Esophagus squamous epithelium (tissue), 5 donors: ENCODE measurements around the gene PDZRN3. TPM values are rescaled to one million over a fixed set of nuclear protein-coding genes. Genes with fewer than 3 reads are reported as not detected.

Experiments
- DNase-seq: peaks from one replicate; lab custom pipeline; 2025; lab: John Stamatoyannopoulos, UW
- H3K27ac ChIP-seq, 4 donors: fragments of 200-600 bp; sonication (generic); one replicate each; pipeline ENCODE4 v1.5.1; 2016 to 2019; ENCODE audit warnings: mild to moderate bottlenecking in 1 of 4
- H3K27me3 ChIP-seq, 4 donors: fragments of 200-600 bp; sonication (generic); 1 replicate in 3 of 4; 2 replicates in 1 of 4; pipeline versions ENCODE4 v1.5.1 to v1.6.0; 2017 to 2021; ENCODE audit warnings: antibody characterized with exemption in 1 of 4
- H3K36me3 ChIP-seq, 3 donors: fragments of 200-600 bp; sonication (generic); one replicate each; pipeline ENCODE4 v1.5.1; 2016 to 2019
- H3K4me1 ChIP-seq, 3 donors: fragments of 200-600 bp; sonication (generic); one replicate each; pipeline ENCODE4 v1.5.1; 2017 to 2019
- H3K4me3 ChIP-seq, 4 donors: fragments of 200-600 bp; sonication (generic); 1 replicate in 3 of 4; 2 replicates in 1 of 4; pipeline ENCODE4 v1.5.1; 2016 to 2019; ENCODE audit warnings: mild to moderate bottlenecking in 2 of 4, moderate library complexity in 1 of 4
- H3K9me3 ChIP-seq, 3 donors: fragments of 200-600 bp; sonication (generic); one replicate each; pipeline ENCODE4 v1.5.1; 2016 to 2019
- CTCF ChIP-seq, 6 experiments: fragments of 450-650 bp in 4 of 6; fragments of 200-600 bp in 2 of 6; sonication (generic) in 2 of 6; IDR thresholded peaks; one replicate each; pipeline ENCODE4 v1.5.1; 2016 to 2019; ENCODE audit warnings: antibody characterized with exemption in 6 of 6, mild to moderate bottlenecking in 4 of 6, moderate library complexity in 4 of 6
- POLR2A ChIP-seq, 4 donors: fragments of 450-650 bp; IDR thresholded peaks; one replicate each; pipeline ENCODE4 v1.6.1; 2017; ENCODE audit warnings: antibody characterized with exemption in 4 of 4, mild to moderate bottlenecking in 4 of 4, moderate library complexity in 3 of 4
- WGBS, 2 donors: methylation state at CpG; one replicate each; pipeline ENCODE4 v1.1.5; 2018; 5-methylcytosine and 5-hydroxymethylcytosine counted together
- intact Hi-C: fragments of 100-400 bp; cut with DNase I; formaldehyde crosslinking; loops from one replicate; pipeline ENCODE4 v1.15.0; 2022
- total RNA-seq, 4 donors: library from RNA; depleted of rRNA; stranded (reverse); fragments of >200 nt; gene quantifications; one replicate each; pipeline ENCODE4 v1.1.0, GENCODE V29; 2016
- donor health status: DM: yes; HTN: yes; CAD: no.

PDZRN3 gene
- total RNA-seq, 4 donors from 2014 or later, result 22.1 to 54.9 (median 38.9) TPM

- TF ChIP-seq CTCF (IDR thresholded peaks at IDR 0.05), result no peak
- TF ChIP-seq POLR2A (IDR thresholded peaks at IDR 0.05), result no peak
- H3K27me3 ChIP-seq, result no peaks in the 10 kb centered on the region
- no peaks in the 10 kb centered on the region for H3K4me1 ChIP-seq
- H3K36me3 ChIP-seq, result peaks cover 2 to 52% (median 9%) of the 10 kb centered on the region in 3 donors
- 53 to 55% methylated on average over 10 of the region's 10 CpGs for WGBS, 2 donors
- intact Hi-C loops, result no loop called here
- H3K4me3 ChIP-seq, result no peak overlapping the region
- peak overlapping the region in 2 of 4 donors; percentile 41 to 66 for H3K27ac ChIP-seq
- peaks cover 0 to 4% (median 0%) of the 10 kb centered on the region in 3 donors for H3K9me3 ChIP-seq
- no peak for DNase-seq
These were observed 235.5 kb downstream of the PDZRN3 start for GRCh38 chr3:73389117-73389813.

- Histone ChIP-seq H3K4me3 (no peak overlapping the region), H3K27ac (no peak overlapping the region), H3K36me3 (peaks cover 6 to 62% (median 18%) of the 10 kb centered on the region in 3 donors), H3K9me3 (peaks cover 0 to 4% (median 0%) of the 10 kb centered on the region in 3 donors), H3K4me1 (no peaks in the 10 kb centered on the region), H3K27me3 (no peaks in the 10 kb centered on the region)
- no peak for TF ChIP-seq POLR2A (IDR thresholded peaks at IDR 0.05)
- no peak for TF ChIP-seq CTCF (IDR thresholded peaks at IDR 0.05)
- DNase-seq, result no peak
- 79 to 90% methylated on average over 4 of the region's 4 CpGs for WGBS, 2 donors
- intact Hi-C loops, result no loop called here
These were observed 239.2 kb downstream of the PDZRN3 start for GRCh38 chr3:73385568-73385967.

- TF ChIP-seq CTCF (IDR thresholded peaks at IDR 0.05) (no peak), POLR2A (IDR thresholded peaks at IDR 0.05) (no peak)
- no peaks in the 10 kb centered on the region for H3K4me1 ChIP-seq
- intact Hi-C loops, result no loop called here
- no peaks in the 10 kb centered on the region for H3K27me3 ChIP-seq
- peaks cover 6 to 51% (median 18%) of the 10 kb centered on the region in 3 donors for H3K36me3 ChIP-seq
- H3K9me3 ChIP-seq, result peaks cover 0 to 4% (median 0%) of the 10 kb centered on the region in 3 donors
- 92 to 96% methylated on average over 34 to 42 of the region's 66 CpGs for WGBS, 2 donors
- DNase-seq, result no peak
- H3K27ac ChIP-seq, result no peak overlapping the region
- no peak overlapping the region for H3K4me3 ChIP-seq
These were observed 240.4 kb downstream of the PDZRN3 start for GRCh38 chr3:73384091-73384906.

GRCh38 chr3:73383470-73384049 is 241.2 kb downstream of the PDZRN3 start:
- no peaks in the 10 kb centered on the region for H3K27me3 ChIP-seq
- intact Hi-C loops, result no loop called here
- no peaks in the 10 kb centered on the region for H3K4me1 ChIP-seq
- H3K36me3 ChIP-seq, result peaks cover 6 to 49% (median 18%) of the 10 kb centered on the region in 3 donors
- peaks cover 0 to 4% (median 0%) of the 10 kb centered on the region in 3 donors for H3K9me3 ChIP-seq
- DNase-seq, result no peak
- TF ChIP-seq POLR2A (IDR thresholded peaks at IDR 0.05), result no peak
- no peak for TF ChIP-seq CTCF (IDR thresholded peaks at IDR 0.05)
- H3K27ac ChIP-seq, result no peak overlapping the region
- H3K4me3 ChIP-seq, result no peak overlapping the region
- WGBS, 2 donors, result 91 to 94% methylated on average over 30 to 33 of the region's 47 CpGs
